GM23338 (cell line): Measurements from ENCODE around the gene NDC1. TPM values are rescaled to one million over a fixed set of nuclear protein-coding genes. Genes with fewer than 3 reads are reported as not detected.

Source experiments
- ATAC-seq: fragments of 200-7000 bp; cut with Tn5 transposase; 3 replicates; pipeline ENCODE4 v1.9.1; 2020
- DNase-seq: peaks from one replicate; pipeline ENCODE4 v3.0.0-alpha.2; 2015; ENCODE audit warnings: low spot score
- H2AFZ ChIP-seq: fragments of 200-600 bp; sonication (generic); 2 replicates; pipeline ENCODE4 v1.8.0; 2016; ENCODE audit warnings: antibody characterized with exemption, mild to moderate bottlenecking, moderate library complexity
- H3F3A ChIP-seq: fragments of 200-600 bp; sonication (generic); replicated peaks from 2 replicates; pipeline ENCODE4 v1.8.0; 2017; ENCODE audit warnings: antibody characterized with exemption, mixed run types, low read depth
- H3K27ac ChIP-seq: fragments of 200-600 bp; sonication (generic); 2 replicates; pipeline ENCODE4 v1.6.1; 2016; ENCODE audit warnings: low read depth
- H3K27me3 ChIP-seq: fragments of 200-600 bp; sonication (generic); 2 replicates; pipeline ENCODE4 v1.8.0; 2016; ENCODE audit warnings: mild to moderate bottlenecking, mixed run types, moderate library complexity; ENCODE audit not compliant: insufficient read depth
- H3K36me3 ChIP-seq: fragments of 200-600 bp; sonication (generic); 2 replicates; pipeline ENCODE4 v1.8.0; 2016; ENCODE audit warnings: mild to moderate bottlenecking; ENCODE audit not compliant: insufficient read depth
- H3K4me1 ChIP-seq: fragments of 200-600 bp; sonication (generic); 2 replicates; pipeline ENCODE4 v1.8.0; 2016; ENCODE audit warnings: mild to moderate bottlenecking, moderate library complexity; ENCODE audit not compliant: insufficient read depth
- H3K4me2 ChIP-seq: fragments of 200-600 bp; sonication (generic); 2 replicates; pipeline ENCODE4 v1.7.1; 2017; ENCODE audit warnings: mixed run types
- H3K4me3 ChIP-seq: fragments of 200-600 bp; sonication (generic); 2 replicates; pipeline ENCODE4 v1.6.1; 2016; ENCODE audit warnings: mixed run types
- H3K79me2 ChIP-seq: fragments of 200-600 bp; sonication (generic); replicated peaks from 2 replicates; pipeline ENCODE4 v1.8.0; 2017; ENCODE audit warnings: mild to moderate bottlenecking; ENCODE audit not compliant: insufficient read depth
- H3K9me2 ChIP-seq: fragments of 200-600 bp; sonication (generic); 2 replicates; pipeline ENCODE4 v1.8.0; 2017; ENCODE audit not compliant: insufficient read depth
- H4K20me1 ChIP-seq: fragments of 200-600 bp; sonication (generic); replicated peaks from 2 replicates; pipeline ENCODE4 v1.8.0; 2017; ENCODE audit warnings: mild to moderate bottlenecking; ENCODE audit not compliant: insufficient read depth
- H3K27ac Mint-ChIP-seq: 2 replicates; pipeline ENCODE4 v1.8.0; 2020; ENCODE audit warnings: inconsistent platforms, mild to moderate bottlenecking, moderate library complexity, mixed read lengths
- H3K27me3 Mint-ChIP-seq: 3 replicates; pipeline ENCODE4 v1.8.0; 2022; ENCODE audit warnings: low read depth, mild to moderate bottlenecking, moderate library complexity, mixed read lengths, inconsistent platforms; ENCODE audit not compliant: insufficient read depth, poor library complexity
- H3K36me3 Mint-ChIP-seq: 3 replicates; pipeline ENCODE4 v1.8.0; 2021; ENCODE audit warnings: low read depth, mild to moderate bottlenecking, inconsistent platforms, moderate library complexity, mixed read lengths
- H3K4me1 Mint-ChIP-seq: 3 replicates; pipeline ENCODE4 v1.8.0; 2020; ENCODE audit warnings: mild to moderate bottlenecking, inconsistent platforms, mixed read lengths
- H3K4me3 Mint-ChIP-seq: 3 replicates; pipeline ENCODE4 v1.8.0; 2021; ENCODE audit warnings: moderate library complexity, mild to moderate bottlenecking, inconsistent platforms, mixed read lengths
- H3K9me3 Mint-ChIP-seq: 3 replicates; pipeline ENCODE4 v1.8.0; 2020; ENCODE audit warnings: moderate library complexity, mild to moderate bottlenecking, inconsistent platforms, mixed read lengths
- CREB1 ChIP-seq: fragments of 250-450 bp; sonication (Bioruptor Pico); IDR thresholded peaks from 2 replicates; pipeline ENCODE4 v1.5.0; 2020; ENCODE audit warnings: low read depth, mild to moderate bottlenecking, moderate library complexity
- EZH2 ChIP-seq: fragments of 200-600 bp; sonication (generic); IDR thresholded peaks from one replicate; pipeline ENCODE4 v1.8.0; 2017; ENCODE audit warnings: antibody characterized with exemption, mild to moderate bottlenecking, low read depth; ENCODE audit not compliant: unreplicated experiment
- EZH2phosphoT487 ChIP-seq: fragments of 200-600 bp; sonication (generic); IDR thresholded peaks from one replicate; pipeline ENCODE4 v1.8.1; 2018; ENCODE audit warnings: antibody characterized with exemption; ENCODE audit not compliant: unreplicated experiment
- JUNB ChIP-seq: IDR thresholded peaks from one replicate; pipeline ENCODE4 v1.6.1; 2016; ENCODE audit warnings: antibody characterized with exemption; ENCODE audit not compliant: unreplicated experiment
- POLR2AphosphoS5 ChIP-seq: IDR thresholded peaks from 2 replicates; pipeline ENCODE4 v1.6.1; 2016; ENCODE audit warnings: antibody characterized with exemption, low read depth
- STAT1 ChIP-seq: IDR thresholded peaks from one replicate; pipeline ENCODE4 v1.6.1; 2016; ENCODE audit warnings: antibody characterized with exemption; ENCODE audit not compliant: unreplicated experiment
- ZNF114 ChIP-seq: fragments of 250-450 bp; sonication (Bioruptor Pico); IDR thresholded peaks from 2 replicates; pipeline ENCODE4 v1.5.0; 2020; ENCODE audit warnings: mild to moderate bottlenecking, moderate library complexity
- ZNF331 ChIP-seq: fragments of 250-450 bp; sonication (Bioruptor Pico); IDR thresholded peaks from 2 replicates; pipeline ENCODE4 v1.5.0; 2020; ENCODE audit warnings: low read depth, mild to moderate bottlenecking, moderate library complexity
- polyA plus RNA-seq: library from polyadenylated mRNA; unstranded; fragments of >200 nt; fragmentation: Nextera tagmentation; extraction: Ambion mirVana; gene quantifications from 2 replicates; pipeline ENCODE4 v1.2.1, GENCODE V29; 2016
- total RNA-seq: library from RNA; depleted of rRNA; stranded (reverse); fragments of >200 nt; shearing (Covaris generic); gene quantifications from 2 replicates; pipeline ENCODE4 v1.2.3, GENCODE V29; 2014
- TF ChIP-seq, protein P1 (sequence below): fragments of 250-450 bp; sonication (Bioruptor Pico); IDR thresholded peaks from 2 replicates; pipeline ENCODE4 v1.5.0; 2020; ENCODE audit warnings: mild to moderate bottlenecking, moderate library complexity
- TF ChIP-seq, protein P2 (sequence below): IDR thresholded peaks from 2 replicates; pipeline ENCODE4 v1.6.1; 2016; ENCODE audit warnings: antibody characterized with exemption

Gene NDC1
- total and polyA plus RNA-seq, 2 experiments from 2014 or later, result 19.8 to 100 TPM

DNA sequence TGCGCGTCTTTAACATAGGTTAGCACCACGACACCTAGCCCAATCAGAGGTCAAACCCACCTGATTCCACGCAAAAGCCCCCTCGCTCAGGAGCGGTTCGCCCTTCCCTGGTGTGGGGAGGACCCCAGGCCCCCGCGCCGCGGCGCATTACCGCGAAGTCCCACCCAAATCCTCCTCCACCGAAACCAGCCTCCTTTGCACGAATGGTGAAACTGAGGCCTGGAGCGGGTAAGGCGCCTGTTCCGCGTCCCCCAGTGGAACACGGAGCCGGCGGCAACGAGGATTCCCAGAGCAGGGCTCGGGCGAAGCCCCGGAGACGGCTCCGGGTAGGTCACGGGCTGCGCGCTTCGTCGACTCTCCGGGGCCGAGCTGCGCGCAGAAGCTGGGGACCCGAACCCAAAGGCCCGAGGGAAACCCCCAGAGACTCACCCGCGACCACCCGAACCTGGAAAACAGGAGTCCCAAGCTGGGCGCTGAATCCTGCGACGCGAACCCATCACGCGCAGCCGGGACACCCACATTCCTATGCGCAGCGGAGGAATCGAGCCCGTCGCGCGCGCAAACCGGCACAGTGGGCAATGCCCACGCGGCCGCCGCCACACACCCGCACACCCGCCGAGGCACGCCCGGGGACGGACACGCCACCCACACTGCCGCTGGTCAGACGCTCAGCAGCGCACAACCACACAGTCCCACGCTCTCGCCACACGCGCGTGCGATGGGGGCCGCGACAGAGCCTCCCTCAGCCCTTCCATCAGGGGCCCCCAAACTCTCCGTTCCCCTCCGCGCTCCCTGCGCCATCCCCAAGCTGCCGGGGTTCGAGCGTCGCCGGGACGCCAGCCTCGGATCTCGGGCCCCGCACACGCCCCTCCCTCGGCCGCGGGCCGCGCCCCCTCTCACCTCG lies 99.6 kb downstream of the NDC1 start:
- Histone ChIP-seq H3K27me3 (peaks cover 82% of the 10 kb centered on the region), H2AFZ (peak overlapping the region; percentile 98), H3K4me3 (peak overlapping the region; percentile 63), H3K27ac (no peak overlapping the region), H3K9me2 (no peaks in the 10 kb centered on the region), H4K20me1 (no peaks in the 10 kb centered on the region), H3K4me1 (peaks cover 9% of the 10 kb centered on the region; the same call in 1 of the 2 replicates), H3K79me2 (no peaks in the 10 kb centered on the region), H3F3A (peaks cover 4% of the 10 kb centered on the region; the same call in 1 of the 2 replicates), H3K36me3 (no peaks in the 10 kb centered on the region), H3K4me2 (peak overlapping the region; percentile 85)
- no peak for TF ChIP-seq JUNB
- peak; percentile 90 for TF ChIP-seq EZH2
- TF ChIP-seq CREB1 (CRISPR knock-in tag), result no peak
- TF ChIP-seq EZH2phosphoT487, result peak; percentile 66
- H3K4me1 Mint-ChIP-seq, result peaks cover 12% of the 10 kb centered on the region
- H3K9me3 Mint-ChIP-seq, result no peaks in the 10 kb centered on the region
- peaks cover 64% of the 10 kb centered on the region for H3K27me3 Mint-ChIP-seq
- H3K4me3 Mint-ChIP-seq, result peak overlapping the region; percentile 56
- no peak overlapping the region for H3K27ac Mint-ChIP-seq
- DNase-seq (peak; percentile 36), ATAC-seq (peak; percentile 32)
- H3K36me3 Mint-ChIP-seq, result no peaks in the 10 kb centered on the region

DNA sequence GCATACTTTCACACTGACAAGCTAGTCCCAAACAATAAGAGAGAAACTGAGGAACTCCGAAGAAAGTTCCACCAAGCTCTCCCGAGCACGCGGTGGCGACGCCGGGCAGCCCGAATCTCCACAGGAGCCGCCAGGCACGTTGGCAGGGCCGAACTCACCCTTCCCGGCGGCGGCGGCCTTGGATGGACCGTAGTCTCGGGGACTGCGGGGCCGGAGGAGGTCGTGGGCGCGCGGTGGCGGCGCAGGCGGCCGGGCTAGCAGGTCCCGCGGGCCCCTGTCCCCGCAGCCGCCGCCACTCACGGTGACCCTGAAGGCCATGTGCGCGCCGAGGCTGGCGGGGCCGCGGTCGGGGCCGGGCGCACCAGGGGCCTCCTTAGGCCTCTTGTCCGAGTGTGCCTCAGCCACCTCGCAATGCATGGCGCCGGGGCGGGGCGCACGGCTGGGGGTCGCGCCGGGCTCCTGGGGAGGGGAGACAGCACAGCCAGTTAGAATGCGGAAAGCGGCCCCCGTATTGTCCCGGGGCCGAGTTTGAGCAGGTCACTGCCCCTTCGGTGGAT lies 100.4 kb downstream of the NDC1 start:
- Histone ChIP-seq H4K20me1 (no peaks in the 10 kb centered on the region), H3K36me3 (no peaks in the 10 kb centered on the region), H3K4me3 (peak overlapping the region; percentile 63), H3K27ac (no peak overlapping the region), H3K79me2 (no peaks in the 10 kb centered on the region), H3K9me2 (no peaks in the 10 kb centered on the region), H2AFZ (peak overlapping the region; percentile 98), H3F3A (peaks cover 4% of the 10 kb centered on the region; the same call in 1 of the 2 replicates), H3K4me1 (peaks cover 9% of the 10 kb centered on the region; the same call in 1 of the 2 replicates), H3K4me2 (peak overlapping the region; percentile 85), H3K27me3 (peaks cover 82% of the 10 kb centered on the region)
- H3K27me3 Mint-ChIP-seq, result peaks cover 64% of the 10 kb centered on the region
- DNase-seq, result peak; percentile 41
- peaks cover 12% of the 10 kb centered on the region for H3K4me1 Mint-ChIP-seq
- H3K36me3 Mint-ChIP-seq, result no peaks in the 10 kb centered on the region
- ATAC-seq, result peak; percentile 38
- peak overlapping the region; percentile 56 for H3K4me3 Mint-ChIP-seq
- no peak overlapping the region for H3K27ac Mint-ChIP-seq
- H3K9me3 Mint-ChIP-seq, result no peaks in the 10 kb centered on the region
- TF ChIP-seq EZH2phosphoT487 (no peak), POLR2AphosphoS5 (no peak), STAT1 (no peak), ZNF114 (no peak), ZNF331 (CRISPR knock-in tag) (no peak), JUNB (no peak)
- TF ChIP-seq, protein P1, sequence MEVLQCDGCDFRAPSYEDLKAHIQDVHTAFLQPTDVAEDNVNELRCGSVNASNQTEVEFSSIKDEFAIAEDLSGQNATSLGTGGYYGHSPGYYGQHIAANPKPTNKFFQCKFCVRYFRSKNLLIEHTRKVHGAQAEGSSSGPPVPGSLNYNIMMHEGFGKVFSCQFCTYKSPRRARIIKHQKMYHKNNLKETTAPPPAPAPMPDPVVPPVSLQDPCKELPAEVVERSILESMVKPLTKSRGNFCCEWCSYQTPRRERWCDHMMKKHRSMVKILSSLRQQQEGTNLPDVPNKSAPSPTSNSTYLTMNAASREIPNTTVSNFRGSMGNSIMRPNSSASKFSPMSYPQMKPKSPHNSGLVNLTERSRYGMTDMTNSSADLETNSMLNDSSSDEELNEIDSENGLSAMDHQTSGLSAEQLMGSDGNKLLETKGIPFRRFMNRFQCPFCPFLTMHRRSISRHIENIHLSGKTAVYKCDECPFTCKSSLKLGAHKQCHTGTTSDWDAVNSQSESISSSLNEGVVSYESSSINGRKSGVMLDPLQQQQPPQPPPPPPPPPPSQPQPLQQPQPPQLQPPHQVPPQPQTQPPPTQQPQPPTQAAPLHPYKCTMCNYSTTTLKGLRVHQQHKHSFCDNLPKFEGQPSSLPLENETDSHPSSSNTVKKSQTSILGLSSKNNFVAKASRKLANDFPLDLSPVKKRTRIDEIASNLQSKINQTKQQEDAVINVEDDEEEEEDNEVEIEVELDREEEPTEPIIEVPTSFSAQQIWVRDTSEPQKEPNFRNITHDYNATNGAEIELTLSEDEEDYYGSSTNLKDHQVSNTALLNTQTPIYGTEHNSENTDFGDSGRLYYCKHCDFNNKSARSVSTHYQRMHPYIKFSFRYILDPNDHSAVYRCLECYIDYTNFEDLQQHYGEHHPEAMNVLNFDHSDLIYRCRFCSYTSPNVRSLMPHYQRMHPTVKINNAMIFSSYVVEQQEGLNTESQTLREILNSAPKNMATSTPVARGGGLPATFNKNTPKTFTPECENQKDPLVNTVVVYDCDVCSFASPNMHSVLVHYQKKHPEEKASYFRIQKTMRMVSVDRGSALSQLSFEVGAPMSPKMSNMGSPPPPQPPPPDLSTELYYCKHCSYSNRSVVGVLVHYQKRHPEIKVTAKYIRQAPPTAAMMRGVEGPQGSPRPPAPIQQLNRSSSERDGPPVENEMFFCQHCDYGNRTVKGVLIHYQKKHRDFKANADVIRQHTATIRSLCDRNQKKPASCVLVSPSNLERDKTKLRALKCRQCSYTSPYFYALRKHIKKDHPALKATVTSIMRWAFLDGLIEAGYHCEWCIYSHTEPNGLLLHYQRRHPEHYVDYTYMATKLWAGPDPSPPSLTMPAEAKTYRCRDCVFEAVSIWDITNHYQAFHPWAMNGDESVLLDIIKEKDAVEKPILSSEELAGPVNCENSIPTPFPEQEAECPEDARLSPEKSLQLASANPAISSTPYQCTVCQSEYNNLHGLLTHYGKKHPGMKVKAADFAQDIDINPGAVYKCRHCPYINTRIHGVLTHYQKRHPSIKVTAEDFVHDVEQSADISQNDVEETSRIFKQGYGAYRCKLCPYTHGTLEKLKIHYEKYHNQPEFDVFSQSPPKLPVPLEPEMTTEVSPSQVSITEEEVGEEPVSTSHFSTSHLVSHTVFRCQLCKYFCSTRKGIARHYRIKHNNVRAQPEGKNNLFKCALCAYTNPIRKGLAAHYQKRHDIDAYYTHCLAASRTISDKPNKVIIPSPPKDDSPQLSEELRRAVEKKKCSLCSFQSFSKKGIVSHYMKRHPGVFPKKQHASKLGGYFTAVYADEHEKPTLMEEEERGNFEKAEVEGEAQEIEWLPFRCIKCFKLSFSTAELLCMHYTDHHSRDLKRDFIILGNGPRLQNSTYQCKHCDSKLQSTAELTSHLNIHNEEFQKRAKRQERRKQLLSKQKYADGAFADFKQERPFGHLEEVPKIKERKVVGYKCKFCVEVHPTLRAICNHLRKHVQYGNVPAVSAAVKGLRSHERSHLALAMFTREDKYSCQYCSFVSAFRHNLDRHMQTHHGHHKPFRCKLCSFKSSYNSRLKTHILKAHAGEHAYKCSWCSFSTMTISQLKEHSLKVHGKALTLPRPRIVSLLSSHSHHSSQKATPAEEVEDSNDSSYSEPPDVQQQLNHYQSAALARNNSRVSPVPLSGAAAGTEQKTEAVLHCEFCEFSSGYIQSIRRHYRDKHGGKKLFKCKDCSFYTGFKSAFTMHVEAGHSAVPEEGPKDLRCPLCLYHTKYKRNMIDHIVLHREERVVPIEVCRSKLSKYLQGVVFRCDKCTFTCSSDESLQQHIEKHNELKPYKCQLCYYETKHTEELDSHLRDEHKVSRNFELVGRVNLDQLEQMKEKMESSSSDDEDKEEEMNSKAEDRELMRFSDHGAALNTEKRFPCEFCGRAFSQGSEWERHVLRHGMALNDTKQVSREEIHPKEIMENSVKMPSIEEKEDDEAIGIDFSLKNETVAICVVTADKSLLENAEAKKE (CRISPR knock-in tag), result no peak
- TF ChIP-seq, protein P2, sequence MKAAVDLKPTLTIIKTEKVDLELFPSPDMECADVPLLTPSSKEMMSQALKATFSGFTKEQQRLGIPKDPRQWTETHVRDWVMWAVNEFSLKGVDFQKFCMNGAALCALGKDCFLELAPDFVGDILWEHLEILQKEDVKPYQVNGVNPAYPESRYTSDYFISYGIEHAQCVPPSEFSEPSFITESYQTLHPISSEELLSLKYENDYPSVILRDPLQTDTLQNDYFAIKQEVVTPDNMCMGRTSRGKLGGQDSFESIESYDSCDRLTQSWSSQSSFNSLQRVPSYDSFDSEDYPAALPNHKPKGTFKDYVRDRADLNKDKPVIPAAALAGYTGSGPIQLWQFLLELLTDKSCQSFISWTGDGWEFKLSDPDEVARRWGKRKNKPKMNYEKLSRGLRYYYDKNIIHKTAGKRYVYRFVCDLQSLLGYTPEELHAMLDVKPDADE, result no peak
